PC-9 (cell line): Measurements from ENCODE around the gene CHMP4B.

Experiments
- EZH2 ChIP-seq: fragments of 200-600 bp; sonication (generic); IDR thresholded peaks from 2 replicates; pipeline ENCODE4 v1.8.0; 2017; ENCODE audit warnings: antibody characterized with exemption, low read depth
- TF ChIP-seq, protein P1 (sequence below): fragments of 200-600 bp; sonication (generic); conservative IDR thresholded peaks from 2 replicates; pipeline ENCODE4 v1.6.1; 2017; ENCODE audit warnings: mixed run types, antibody characterized with exemption, mild to moderate bottlenecking, moderate library complexity

DNA sequence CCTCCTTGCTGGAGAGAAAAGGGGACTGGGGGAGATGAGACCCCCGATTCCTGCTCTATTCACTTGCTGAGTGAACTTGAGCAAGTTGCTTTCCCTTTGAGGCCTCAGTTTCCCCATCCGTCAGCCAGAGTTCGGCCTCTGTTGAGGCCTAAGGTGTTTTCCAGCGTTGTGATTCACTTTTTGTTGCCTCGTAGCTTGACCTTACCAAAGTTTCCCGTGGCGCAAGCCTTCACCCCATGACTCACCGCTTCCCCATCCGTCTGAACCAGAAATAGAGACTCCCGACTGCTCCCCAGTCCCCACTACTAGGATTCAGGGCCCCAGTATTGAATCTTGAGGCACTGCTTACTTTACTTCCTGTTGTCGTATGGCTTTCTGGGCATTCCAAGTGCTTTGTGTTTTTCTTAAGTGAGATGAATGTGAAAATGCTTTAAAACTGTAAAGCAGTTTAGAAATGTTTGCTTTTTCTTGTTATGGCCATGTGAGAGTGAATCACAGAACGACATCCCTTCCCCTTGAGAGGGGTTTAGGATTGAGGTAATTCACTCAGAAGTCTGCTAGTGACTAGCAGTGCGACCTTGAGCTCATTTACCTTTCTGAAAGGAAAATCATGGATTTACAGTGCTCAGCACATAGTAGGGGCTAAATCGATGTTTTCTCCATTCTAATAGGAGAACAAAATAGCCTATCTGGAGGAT lies 1.2 kb downstream of the CHMP4B start:
- TF ChIP-seq, protein P1, sequence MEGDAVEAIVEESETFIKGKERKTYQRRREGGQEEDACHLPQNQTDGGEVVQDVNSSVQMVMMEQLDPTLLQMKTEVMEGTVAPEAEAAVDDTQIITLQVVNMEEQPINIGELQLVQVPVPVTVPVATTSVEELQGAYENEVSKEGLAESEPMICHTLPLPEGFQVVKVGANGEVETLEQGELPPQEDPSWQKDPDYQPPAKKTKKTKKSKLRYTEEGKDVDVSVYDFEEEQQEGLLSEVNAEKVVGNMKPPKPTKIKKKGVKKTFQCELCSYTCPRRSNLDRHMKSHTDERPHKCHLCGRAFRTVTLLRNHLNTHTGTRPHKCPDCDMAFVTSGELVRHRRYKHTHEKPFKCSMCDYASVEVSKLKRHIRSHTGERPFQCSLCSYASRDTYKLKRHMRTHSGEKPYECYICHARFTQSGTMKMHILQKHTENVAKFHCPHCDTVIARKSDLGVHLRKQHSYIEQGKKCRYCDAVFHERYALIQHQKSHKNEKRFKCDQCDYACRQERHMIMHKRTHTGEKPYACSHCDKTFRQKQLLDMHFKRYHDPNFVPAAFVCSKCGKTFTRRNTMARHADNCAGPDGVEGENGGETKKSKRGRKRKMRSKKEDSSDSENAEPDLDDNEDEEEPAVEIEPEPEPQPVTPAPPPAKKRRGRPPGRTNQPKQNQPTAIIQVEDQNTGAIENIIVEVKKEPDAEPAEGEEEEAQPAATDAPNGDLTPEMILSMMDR, result no peak
- TF ChIP-seq EZH2, result no peak
